Stimulated activated CD4-positive, alpha-beta T cell treated with anti-CD3 and anti-CD28 coated beads, Interleukin-12 subunit alpha, Interleukin-12 subunit beta, amount 100 ng/mL, for 48 hours (primary cell): Measurements from ENCODE around the gene ERCC6L2.

Source experiments
- DNase-seq, 3 donors: peaks; one replicate each; pipeline ENCODE4 v3.0.0-alpha.2; 2020; ENCODE audit warnings: low read depth in 2 of 3, low spot score in 1 of 3

The ERCC6L2 gene

GRCh38 chr9:95875305-95876137, at the start of gene ERCC6L2:
TSS of gene ERCC6L2 (plus strand) at chr9:95875691. CDS start at chr9:95876039, 348 bp downstream.
- peak; percentile 89 to 92 (median 90) for DNase-seq

- no peak for DNase-seq
Observed at GRCh38 chr9:95826183-95826838, 49.2 kb upstream of the ERCC6L2 start.

GRCh38 chr9:95830768-95831167, 44.7 kb upstream of the ERCC6L2 start:
- no peak for DNase-seq

GRCh38 chr9:95831810-95832209, 43.7 kb upstream of the ERCC6L2 start:
- DNase-seq: no peak

- DNase-seq: no peak
Observed at GRCh38 chr9:95833546-95834178, 41.8 kb upstream of the ERCC6L2 start.

GRCh38 chr9:95834281-95834907, 41.1 kb upstream of the ERCC6L2 start:
- no peak for DNase-seq

GRCh38 chr9:95835393-95835792, 40.1 kb upstream of the ERCC6L2 start:
- no peak for DNase-seq

GRCh38 chr9:95836072-95836471, 39.4 kb upstream of the ERCC6L2 start:
- DNase-seq: no peak

- DNase-seq: no peak
Observed at GRCh38 chr9:95839012-95839411, 36.5 kb upstream of the ERCC6L2 start.

GRCh38 chr9:95840074-95840473, 35.4 kb upstream of the ERCC6L2 start:
- no peak for DNase-seq

GRCh38 chr9:95841377-95841776, 34.1 kb upstream of the ERCC6L2 start:
- no peak for DNase-seq

GRCh38 chr9:95845751-95846150, 29.7 kb upstream of the ERCC6L2 start:
- DNase-seq: no peak

GRCh38 chr9:95848764-95849163, 26.7 kb upstream of the ERCC6L2 start:
- DNase-seq: no peak

- peak in 1 of 3 donors; percentile 14 for DNase-seq
Observed at GRCh38 chr9:95852059-95853032, 23.1 kb upstream of the ERCC6L2 start.

- DNase-seq: no peak
Observed at GRCh38 chr9:95854386-95855020, 21.0 kb upstream of the ERCC6L2 start.

- DNase-seq: no peak
Observed at GRCh38 chr9:95855961-95856360, 19.5 kb upstream of the ERCC6L2 start.

- no peak for DNase-seq
Observed at GRCh38 chr9:95857124-95857523, 18.4 kb upstream of the ERCC6L2 start.

- DNase-seq: no peak
Observed at GRCh38 chr9:95857896-95858295, 17.6 kb upstream of the ERCC6L2 start.

GRCh38 chr9:95862343-95862742, 13.1 kb upstream of the ERCC6L2 start:
- DNase-seq: no peak
